Ovary (tissue), 3 donors: ENCODE measurements around the gene STIM2.

ENCODE experiments used
- CTCF ChIP-seq, 3 donors: fragments of 450-650 bp in 2 of 3; fragments of 200-600 bp in 1 of 3; IDR thresholded peaks; one replicate each; pipeline versions ENCODE4 v1.5.1 to v1.8.0; 2016 to 2022; ENCODE audit warnings: antibody characterized with exemption in 3 of 3, mild to moderate bottlenecking in 1 of 3
- POLR2A ChIP-seq: fragments of 450-650 bp; IDR thresholded peaks from one replicate; pipeline ENCODE4 v1.6.1; 2017; ENCODE audit warnings: antibody characterized with exemption, mild to moderate bottlenecking, moderate library complexity
- donor health status: DM: no; HTN: no; CAD: no.

- no peak for TF ChIP-seq POLR2A
- no peak for TF ChIP-seq CTCF (IDR thresholded peaks at IDR 0.05)
Measured at GRCh38 chr4:26995316-26995715, 134.7 kb downstream of the STIM2 start.
